Endometrium (tissue), 2 donors: Measurements from ENCODE around the gene FBXL12.
"Not testable (repeated sequence)": the region's sequence is repeated elsewhere in the genome, so short reads cannot be mapped to it uniquely, and the experiment has no call there.

Experiments used
- FAIRE-seq: peaks from 2 replicates; lab custom pipeline; 2012; peaks lifted over from hg19 to GRCh38; lab: Jason Lieb, UNC
- donor health status: control.
- donor health status: control.

FBXL12 gene

GRCh38 chr19:9792206-9793070 lies 26.4 kb downstream of the FBXL12 start:
- FAIRE-seq = no peak

GRCh38 chr19:9791552-9792205 lies 27.2 kb downstream of the FBXL12 start:
- no peak for FAIRE-seq

GRCh38 chr19:9791073-9791367 lies 27.9 kb downstream of the FBXL12 start:
- not testable (repeated sequence) for FAIRE-seq

- FAIRE-seq = not testable (repeated sequence)
These were observed 29.3 kb downstream of the FBXL12 start for GRCh38 chr19:9789579-9789978.

GRCh38 chr19:9789066-9789465 lies 29.8 kb downstream of the FBXL12 start:
- FAIRE-seq = no peak

- FAIRE-seq = not testable (repeated sequence)
These were observed 30.3 kb downstream of the FBXL12 start for GRCh38 chr19:9788604-9789003.

GRCh38 chr19:9786819-9787218 lies 32.1 kb downstream of the FBXL12 start:
- no peak for FAIRE-seq

- no peak for FAIRE-seq
These were observed 32.5 kb downstream of the FBXL12 start for GRCh38 chr19:9786342-9786741.

- peak; percentile 86 for FAIRE-seq
These were observed 33.2 kb downstream of the FBXL12 start for GRCh38 chr19:9785367-9786331.

GRCh38 chr19:9784163-9784496 lies 34.7 kb downstream of the FBXL12 start:
- not testable (repeated sequence) for FAIRE-seq

- FAIRE-seq = no peak
These were observed 36.5 kb downstream of the FBXL12 start for GRCh38 chr19:9782338-9782737.

GRCh38 chr19:9768175-9769112 lies 50.4 kb downstream of the FBXL12 start, which contains the start of gene ZNF846:
ZNF846 (minus strand) TSS chr19:9768738; CDS start chr19:9764950, 3,788 bp downstream.
- peak; percentile 90 for FAIRE-seq
